Measurements from ENCODE around the gene STRBP. TPM values are rescaled to one million over a fixed set of nuclear protein-coding genes. Genes with fewer than 3 reads are reported as not detected.
"Not testable (repeated sequence)": the region's sequence is repeated elsewhere in the genome, so short reads cannot be mapped to it uniquely, and the experiment has no call there.

STRBP gene
- polyA plus RNA-seq, 4 donors: 44.7 to 52.3 (median 50.0) TPM

DNA sequence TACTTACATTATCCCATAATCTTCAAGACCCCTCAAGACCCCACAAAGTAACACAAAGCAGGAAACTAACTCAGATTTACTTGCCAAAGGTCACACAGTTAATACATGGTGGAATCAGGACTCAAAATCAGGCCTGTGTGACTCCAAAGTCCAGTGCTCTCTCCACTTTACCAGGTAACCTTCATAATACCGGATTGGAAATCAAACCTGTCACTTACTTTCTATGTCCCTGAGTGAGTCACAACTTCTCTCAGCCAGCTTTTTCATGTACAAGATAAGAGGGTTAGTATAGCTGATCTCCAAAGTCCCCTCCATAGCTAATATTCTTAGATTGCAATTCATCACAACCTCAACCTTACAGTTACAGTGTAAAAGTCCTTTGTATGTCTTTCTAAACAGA lies 17.1 kb downstream of the STRBP start:
- no peak for DNase-seq (ENCODE audit: low read depth in 4 of 4, low spot score in 3 of 4)

DNA sequence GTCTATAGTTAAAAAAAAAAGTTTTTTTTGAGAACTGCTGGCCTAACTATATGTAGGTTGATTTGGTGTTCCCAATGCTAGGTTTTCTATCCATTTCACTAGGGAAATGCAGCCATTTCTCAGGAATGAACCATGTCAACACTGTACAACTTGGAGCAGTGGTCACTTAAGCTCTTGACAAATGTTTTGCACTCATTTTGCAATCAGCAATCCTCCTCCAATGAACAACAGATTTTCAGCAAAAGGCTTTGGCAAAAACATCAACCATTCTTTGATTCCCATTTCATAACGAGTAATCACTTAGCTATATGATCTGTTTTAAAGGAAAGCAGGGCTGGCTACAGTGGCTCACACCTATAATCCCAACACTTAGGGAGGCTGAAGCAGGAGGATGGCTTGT lies 17.9 kb downstream of the STRBP start:
- DNase-seq (ENCODE audit: low read depth in 4 of 4, low spot score in 3 of 4): no peak

- DNase-seq (ENCODE audit: low read depth in 4 of 4, low spot score in 3 of 4): not testable (repeated sequence)
These were observed 19.2 kb downstream of the STRBP start for GRCh38 chr9:123249162-123249561.

DNA sequence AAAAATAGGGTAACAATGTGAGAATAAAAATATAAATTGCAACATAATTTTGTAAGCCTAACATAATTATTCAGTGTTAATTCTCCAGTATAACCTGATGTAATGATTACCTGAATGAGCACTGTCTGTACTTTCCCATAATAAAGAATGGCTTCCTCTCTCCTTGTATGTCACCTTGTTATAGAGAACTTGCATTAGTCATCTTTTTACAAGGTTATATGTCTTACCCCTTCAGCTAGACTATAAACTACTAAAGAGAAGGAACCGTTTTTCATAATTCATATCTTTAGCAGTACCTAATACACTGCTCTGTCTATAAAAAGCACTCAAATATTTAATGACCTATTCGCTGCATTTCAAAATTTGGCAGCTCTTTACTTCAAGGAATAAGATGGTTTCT lies 19.8 kb downstream of the STRBP start:
- DNase-seq (ENCODE audit: low read depth in 4 of 4, low spot score in 3 of 4): no peak

- no peak for DNase-seq (ENCODE audit: low read depth in 4 of 4, low spot score in 3 of 4)
These were observed 21.9 kb downstream of the STRBP start for GRCh38 chr9:123246534-123246933.

DNA sequence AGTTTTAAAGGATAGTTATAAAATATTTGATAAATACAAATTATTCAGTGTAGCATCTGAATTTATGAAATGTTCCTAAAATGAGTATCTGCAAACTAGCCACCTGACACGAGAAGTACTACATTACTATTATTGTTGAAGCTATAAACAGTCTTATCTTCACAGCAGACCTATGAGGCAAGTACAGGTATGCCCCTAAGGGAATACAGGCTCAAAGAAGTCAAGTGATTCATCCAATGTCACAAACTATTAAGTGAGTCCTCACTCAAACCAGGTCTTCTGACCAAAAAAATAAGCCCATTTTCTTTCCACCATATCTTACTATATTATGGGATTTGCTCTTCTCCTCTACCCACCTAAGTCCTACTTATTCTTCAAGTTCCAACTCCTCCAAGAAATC lies 28.7 kb downstream of the STRBP start:
- DNase-seq (ENCODE audit: low read depth in 4 of 4, low spot score in 3 of 4): no peak

DNA sequence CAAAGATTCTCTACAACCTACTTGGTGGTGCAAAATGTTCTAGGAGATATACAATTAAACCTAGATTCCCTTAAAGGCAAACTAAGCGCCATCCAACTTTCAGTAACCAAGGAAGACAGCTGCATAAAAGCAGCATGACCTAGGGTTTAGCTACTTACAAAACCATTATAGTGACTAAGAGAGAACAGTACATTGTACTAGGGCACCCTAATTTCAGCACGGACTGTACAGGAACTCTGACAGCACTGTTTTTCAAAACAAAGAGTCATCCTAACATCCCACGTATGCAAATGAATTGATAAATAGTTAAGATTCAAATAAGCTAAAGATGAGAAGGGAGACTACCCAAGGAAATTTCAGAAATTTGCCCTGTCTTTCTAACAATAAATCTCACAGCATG lies 30.0 kb downstream of the STRBP start:
- DNase-seq (ENCODE audit: low read depth in 4 of 4, low spot score in 3 of 4): no peak

DNA sequence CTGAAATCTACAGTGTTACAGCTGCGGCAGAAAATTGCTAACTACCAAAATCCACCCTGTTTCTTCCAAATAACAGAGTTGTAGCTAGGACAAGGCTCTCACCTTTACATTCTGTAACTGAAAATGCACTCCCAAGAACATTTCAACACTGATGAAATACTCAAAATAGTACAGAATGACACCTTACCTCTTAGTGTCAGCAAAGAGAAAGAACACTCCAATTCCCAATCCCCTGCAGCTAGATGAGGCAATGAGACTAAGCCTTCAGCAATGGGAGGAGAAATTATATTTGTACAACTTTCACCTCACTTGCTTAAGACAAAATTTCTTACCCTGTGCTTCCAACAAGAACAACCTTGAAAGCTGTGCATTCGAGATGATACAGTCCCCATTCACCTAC lies 31.2 kb downstream of the STRBP start:
- no peak for DNase-seq (ENCODE audit: low read depth in 4 of 4, low spot score in 3 of 4)

- no peak for DNase-seq (ENCODE audit: low read depth in 4 of 4, low spot score in 3 of 4)
These were observed 32.9 kb downstream of the STRBP start for GRCh38 chr9:123235448-123235847.

DNA sequence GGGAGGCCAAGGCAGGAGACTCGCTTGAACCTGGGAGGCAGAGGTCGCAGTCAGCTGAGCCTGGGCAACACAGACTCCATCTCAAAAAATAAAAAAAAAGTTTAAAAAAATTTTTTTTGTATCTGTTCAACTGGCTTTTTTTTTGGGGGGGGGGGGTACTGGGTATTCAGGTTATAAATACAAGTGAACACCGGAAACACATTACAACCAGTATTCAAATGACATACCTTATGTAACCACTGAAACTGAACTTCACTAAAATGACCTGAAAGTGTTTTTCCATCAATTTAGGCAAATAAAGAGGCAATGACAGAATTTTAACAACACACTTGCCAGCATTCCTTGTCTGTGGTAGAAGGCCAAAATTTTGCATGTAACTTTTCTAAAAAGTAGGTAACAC lies 33.5 kb downstream of the STRBP start:
- DNase-seq (ENCODE audit: low read depth in 4 of 4, low spot score in 3 of 4): no peak

DNA sequence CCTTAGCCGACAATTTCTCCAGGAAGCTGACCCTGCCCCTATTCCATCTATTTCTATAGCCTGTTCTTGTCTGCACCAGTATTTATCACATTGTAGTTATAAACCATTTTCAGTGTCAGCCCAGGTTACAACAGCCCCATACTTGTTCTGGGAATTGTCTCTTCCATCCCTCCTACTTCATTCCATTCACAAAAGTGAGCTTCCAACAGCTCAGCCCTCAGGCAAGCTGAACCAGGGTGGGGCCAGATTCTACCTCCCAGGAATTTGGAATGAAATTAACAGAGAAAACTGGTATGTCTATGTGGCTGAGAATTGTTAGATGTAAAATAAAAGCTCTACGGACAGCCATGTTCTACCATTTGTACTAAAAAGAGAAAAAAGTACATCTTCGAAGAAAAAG lies 36.1 kb downstream of the STRBP start:
- no peak for DNase-seq (ENCODE audit: low read depth in 4 of 4, low spot score in 3 of 4)

- no peak for DNase-seq (ENCODE audit: low read depth in 4 of 4, low spot score in 3 of 4)
These were observed 37.0 kb downstream of the STRBP start for GRCh38 chr9:123231421-123231820.

DNA sequence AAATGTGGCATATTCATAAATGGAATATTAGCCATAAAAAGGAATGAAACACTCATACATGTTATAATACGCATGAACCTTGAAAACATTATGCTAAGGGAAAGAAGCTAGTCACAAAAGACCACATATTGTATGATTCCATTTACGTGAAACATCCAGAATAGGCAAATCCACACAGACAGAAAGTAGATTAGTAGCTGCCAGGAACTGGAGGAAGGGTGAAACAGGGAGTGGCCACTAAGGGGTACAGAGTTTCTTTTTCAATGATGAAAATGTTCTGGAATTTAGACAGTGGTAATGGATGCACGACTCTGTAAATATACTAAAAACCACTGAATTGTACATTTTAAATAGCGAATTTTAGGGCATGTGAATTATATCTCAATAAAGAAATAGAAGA lies 39.4 kb downstream of the STRBP start:
- no peak for DNase-seq (ENCODE audit: low read depth in 4 of 4, low spot score in 3 of 4)

- no peak for DNase-seq (ENCODE audit: low read depth in 4 of 4, low spot score in 3 of 4)
These were observed 42.4 kb downstream of the STRBP start for GRCh38 chr9:123225995-123226394.

- DNase-seq (ENCODE audit: low read depth in 4 of 4, low spot score in 3 of 4): peak in 1 of 4 donors; percentile 5
These were observed 43.0 kb downstream of the STRBP start for GRCh38 chr9:123225374-123225813.

DNA sequence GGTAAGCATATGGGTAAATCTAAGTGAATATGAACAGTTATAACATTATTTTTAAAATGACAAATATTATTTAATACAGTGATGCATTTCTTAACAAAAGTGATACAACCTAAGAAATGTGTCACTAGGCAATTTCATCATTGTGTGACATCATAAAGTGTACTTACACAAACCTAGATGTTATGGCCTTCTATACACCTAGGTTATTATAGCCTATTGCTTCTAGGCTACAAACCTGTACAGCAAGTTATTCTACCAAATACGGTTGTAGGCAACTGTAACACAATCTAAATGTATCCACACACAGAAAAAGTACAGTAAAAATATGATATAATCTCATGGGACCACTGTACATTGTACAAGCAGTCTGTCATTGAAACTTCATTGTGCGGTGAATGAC lies 48.3 kb downstream of the STRBP start:
- no peak for DNase-seq (ENCODE audit: low read depth in 4 of 4, low spot score in 3 of 4)

DNA sequence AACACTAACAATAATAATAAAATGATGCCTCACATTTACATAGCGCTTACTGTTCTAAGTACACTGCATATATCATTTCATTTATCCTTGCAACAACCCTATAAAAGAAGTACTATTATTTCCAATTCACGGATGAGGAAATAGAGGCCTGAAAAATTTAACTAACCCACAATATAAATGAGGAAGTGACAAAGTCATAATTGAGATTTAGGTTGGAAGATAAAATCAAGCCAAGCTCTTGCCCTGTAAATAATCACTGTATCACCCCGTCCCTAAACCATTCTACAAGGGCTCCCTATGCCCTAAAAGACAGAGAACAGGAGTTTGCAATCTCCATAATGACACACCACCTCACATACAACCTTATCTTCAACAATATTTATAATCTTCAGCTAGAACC lies 49.6 kb downstream of the STRBP start:
- DNase-seq (ENCODE audit: low read depth in 4 of 4, low spot score in 3 of 4): no peak

DNA sequence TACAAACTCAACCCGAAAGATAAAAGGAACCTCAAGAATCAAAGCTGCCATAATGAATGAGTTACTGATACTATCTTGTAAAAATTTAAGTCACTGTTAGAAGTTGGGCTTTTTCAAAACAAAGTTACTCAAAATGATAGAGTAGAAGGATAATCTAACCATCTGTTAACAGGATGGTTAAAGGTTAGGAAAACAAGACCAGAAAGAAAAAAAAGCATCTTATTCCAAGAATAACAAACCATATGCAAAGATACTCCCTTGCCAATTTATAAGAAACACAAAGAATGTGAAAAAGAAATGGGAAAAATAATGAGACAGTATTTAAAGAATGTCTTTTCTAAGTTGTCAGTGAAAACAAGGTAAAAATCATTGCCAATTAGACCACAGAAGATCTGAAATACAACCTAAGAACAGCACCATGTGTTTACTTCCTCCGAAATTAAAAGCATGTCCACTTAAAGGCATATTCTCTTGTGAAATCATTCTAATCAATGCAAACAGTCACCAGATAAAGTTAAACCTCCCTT lies 51.2 kb downstream of the STRBP start:
- no peak for DNase-seq (ENCODE audit: low read depth in 4 of 4, low spot score in 3 of 4)

DNA sequence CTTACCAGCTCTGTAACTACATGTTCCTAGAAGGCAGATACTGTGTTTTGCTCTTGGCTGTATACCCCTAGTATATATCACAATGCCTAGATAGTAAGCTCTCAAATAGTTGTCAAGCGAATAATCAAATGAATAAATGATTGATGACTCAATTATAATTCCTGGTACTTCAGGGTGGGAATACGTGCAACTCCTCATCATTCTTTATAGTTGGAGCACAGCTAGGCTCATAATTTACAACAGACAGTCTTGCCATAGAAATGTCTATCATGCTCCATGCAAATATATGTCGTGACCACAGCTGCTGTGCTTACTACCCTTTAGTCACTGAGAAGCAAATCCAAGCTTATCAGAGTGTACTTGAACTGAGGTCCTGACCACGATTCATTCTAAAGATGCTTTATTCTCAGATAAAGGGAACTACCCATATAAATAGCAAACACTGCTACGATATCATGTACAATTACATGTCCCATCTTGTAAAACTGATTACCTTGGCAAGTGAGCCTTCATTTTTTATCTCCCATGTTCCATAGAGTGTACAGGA lies 52.1 kb downstream of the STRBP start:
- no peak for DNase-seq (ENCODE audit: low read depth in 4 of 4, low spot score in 3 of 4)

- DNase-seq (ENCODE audit: low read depth in 4 of 4, low spot score in 3 of 4): no peak
These were observed 57.3 kb downstream of the STRBP start for GRCh38 chr9:123211081-123211480.

GRCh38 chr9:123208626-123209174 lies 59.7 kb downstream of the STRBP start:
- DNase-seq (ENCODE audit: low read depth in 4 of 4, low spot score in 3 of 4): no peak

DNA sequence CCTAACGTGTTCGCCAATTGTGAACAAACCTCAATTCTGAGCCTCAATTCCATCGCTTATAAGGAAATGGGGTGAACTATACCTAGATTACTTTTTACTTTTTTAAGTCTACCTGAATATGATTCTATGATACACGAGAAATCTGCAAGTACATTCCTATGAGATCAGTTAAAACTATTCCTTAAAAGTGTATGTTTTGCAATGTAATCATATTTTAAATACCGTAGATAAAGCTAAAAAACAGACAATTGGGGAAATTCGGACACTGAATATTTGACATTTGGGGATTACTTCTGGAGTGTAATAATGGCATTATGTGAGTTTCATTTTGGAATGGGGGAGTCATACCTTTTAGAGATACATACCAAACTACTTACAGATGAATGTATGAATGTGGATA lies 62.3 kb downstream of the STRBP start:
- no peak for DNase-seq (ENCODE audit: low read depth in 4 of 4, low spot score in 3 of 4)

DNA sequence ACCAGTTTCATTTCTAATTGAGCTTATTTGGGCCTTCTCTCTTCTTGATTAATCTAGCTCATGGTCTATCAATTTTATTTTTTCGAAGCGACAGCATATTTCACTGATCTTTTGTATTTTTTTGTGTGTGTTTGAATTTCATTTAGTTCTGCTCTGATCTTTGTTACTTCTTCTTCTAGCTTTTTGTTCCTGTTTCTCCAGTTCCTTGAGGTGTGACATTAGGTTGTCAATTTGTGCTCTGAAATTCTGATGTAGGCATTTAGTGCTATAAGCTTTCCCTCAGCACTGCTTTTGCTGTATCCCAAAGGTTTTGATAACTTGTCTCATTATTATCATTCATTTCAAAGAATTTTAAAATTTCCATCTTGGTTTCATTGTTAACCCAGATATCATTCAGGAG lies 67.3 kb downstream of the STRBP start:
- DNase-seq (ENCODE audit: low read depth in 4 of 4, low spot score in 3 of 4): no peak
